K562 (cell line): ENCODE measurements around the gene PRKAG2. TPM values are rescaled to one million over a fixed set of nuclear protein-coding genes. Genes with fewer than 3 reads are reported as not detected.

ENCODE experiments used
- ATAC-seq: fragments of 200-7000 bp; cut with Tn5 transposase; 3 replicates; pipeline ENCODE4 v1.9.1; 2020; ENCODE audit warnings: moderate library complexity
- BruUV-seq: library from RNA; stranded (reverse); fragments of 400-500 nt; replicated peaks from 2 replicates; lab custom pipeline; 2021; lab: Mats Ljungman, UMichigan
- CTCF ChIA-PET: fragments of 300-600 bp; formaldehyde crosslinking; extraction: SDS; loops from one replicate; lab custom pipeline; 2021; ENCODE audit warnings: low intra/inter-chr PET ratio; lab: Yijun Ruan, JAX
- POLR2A ChIA-PET: fragments of 300-600, 350-650 bp; sonication (Branson Sonifier 250); formaldehyde crosslinking; extraction: SDS; loops from one replicate; lab custom pipeline; 2021; ENCODE audit warnings: antibody characterized with exemption, inconsistent platforms; lab: Yijun Ruan, JAX
- DNase-seq, 4 experiments: peaks; one replicate each; pipeline versions ENCODE4 v3.0.0 to v3.0.0-alpha.2; 2011 to 2018; ENCODE audit warnings: low spot score in 3 of 4, mixed read lengths in 3 of 4; ENCODE audit errors: extremely low read depth in 1 of 4
- FAIRE-seq: peaks from 2 replicates; lab custom pipeline; 2011; peaks lifted over from hg19 to GRCh38; lab: Jason Lieb, UNC
- H2AFZ ChIP-seq: 2 replicates; pipeline ENCODE4 v1.6.0; 2011; ENCODE audit warnings: low read depth, low read length, control low read depth, inconsistent platforms
- H3K27ac ChIP-seq: fragments of 200-600 bp; 3 replicates; pipeline ENCODE4 v1.8.0; 2011; ENCODE audit warnings: low read depth, mild to moderate bottlenecking, control low read depth, inconsistent platforms, low read length, moderate library complexity, mixed read lengths; ENCODE audit errors: extremely low read depth
- H3K27me3 ChIP-seq, 2 experiments: fragments of 300-600 bp in 1 of 2; 2 replicates in 1 of 2; 3 replicates in 1 of 2; pipeline versions ENCODE4 v1.6.0 to v1.8.0; 2011; ENCODE audit warnings: inconsistent platforms in 2 of 2, low read length in 2 of 2, mild to moderate bottlenecking in 1 of 2, mixed read lengths in 1 of 2, moderate library complexity in 1 of 2; ENCODE audit not compliant: control insufficient read depth in 2 of 2, insufficient read depth in 2 of 2
- H3K36me3 ChIP-seq: fragments of 300-600 bp; 3 replicates; pipeline ENCODE4 v1.8.0; 2011; ENCODE audit warnings: mild to moderate bottlenecking, low read length, inconsistent platforms; ENCODE audit not compliant: control insufficient read depth, insufficient read depth
- H3K4me1 ChIP-seq, 2 experiments: fragments of 200-600 bp in 1 of 2; replicated peaks in 1 of 2; 2 replicates in 1 of 2; 3 replicates in 1 of 2; pipeline versions ENCODE4 v1.5.1 to v1.8.0; 2011; ENCODE audit warnings: inconsistent platforms in 2 of 2, low read length in 2 of 2, mild to moderate bottlenecking in 1 of 2, mixed read lengths in 1 of 2, moderate library complexity in 1 of 2; ENCODE audit not compliant: control insufficient read depth in 2 of 2, insufficient read depth in 2 of 2
- H3K4me2 ChIP-seq: 2 replicates; pipeline ENCODE4 v1.6.1; 2011; ENCODE audit warnings: low read length, control low read depth, inconsistent platforms, mixed read lengths; ENCODE audit not compliant: insufficient read depth
- H3K4me3 ChIP-seq: fragments of 200-600 bp; sonication (generic), shearing (Covaris generic); 2 replicates; pipeline ENCODE4 v1.5.1; 2016; ENCODE audit warnings: control low read depth, inconsistent platforms
- H3K79me2 ChIP-seq: fragments of 200-600 bp; 3 replicates; pipeline ENCODE4 v1.8.0; 2011; ENCODE audit warnings: low read length, inconsistent platforms; ENCODE audit not compliant: control insufficient read depth, insufficient read depth
- H3K9ac ChIP-seq, 2 experiments: 2 replicates each; pipeline versions ENCODE4 v1.6.0 to v1.6.1; 2011; ENCODE audit warnings: low read depth in 2 of 2, low read length in 2 of 2, control low read depth in 1 of 2, inconsistent platforms in 1 of 2, mild to moderate bottlenecking in 1 of 2, mixed read lengths in 1 of 2; ENCODE audit not compliant: insufficient read depth in 1 of 2
- H3K9me1 ChIP-seq: one replicate; pipeline ENCODE4 v1.6.0; 2011; ENCODE audit warnings: inconsistent platforms, mild to moderate bottlenecking, low read length, moderate library complexity; ENCODE audit not compliant: control insufficient read depth, insufficient read depth
- H3K9me3 ChIP-seq: replicated peaks from 2 replicates; pipeline ENCODE4 v1.5.1; 2011; ENCODE audit warnings: low read depth, low read length, inconsistent platforms; ENCODE audit not compliant: control insufficient read depth, insufficient read depth
- H4K20me1 ChIP-seq: replicated peaks from 2 replicates; pipeline ENCODE4 v1.6.1; 2011; ENCODE audit warnings: low read length, inconsistent platforms, mixed read lengths; ENCODE audit not compliant: control insufficient read depth, insufficient read depth
- ATF1 ChIP-seq, 2 experiments: fragments of 450-650 bp in 1 of 2; IDR thresholded peaks; 2 replicates each; pipeline ENCODE4 v1.6.1; 2016; ENCODE audit warnings: missing compliant biosample characterization in 1 of 2, missing genetic modification characterization in 1 of 2
- BDP1 ChIP-seq: IDR thresholded peaks from 3 replicates; pipeline ENCODE4 v1.6.1; 2011; ENCODE audit not compliant: insufficient read length, insufficient read depth
- DACH1 ChIP-seq: fragments of 450-650 bp; IDR thresholded peaks from 2 replicates; pipeline ENCODE4 v1.6.1; 2018; ENCODE audit not compliant: partially characterized antibody
- ESRRA ChIP-seq: fragments of 450-650 bp; IDR thresholded peaks from 2 replicates; pipeline ENCODE4 v1.6.1; 2014; ENCODE audit warnings: low read depth, mild to moderate bottlenecking, moderate library complexity, borderline replicate concordance
- FOS ChIP-seq: IDR thresholded peaks from 3 replicates; pipeline ENCODE4 v1.6.1; 2011; ENCODE audit not compliant: insufficient read length; ENCODE audit errors: extremely low read depth
- NR2F6 ChIP-seq: fragments of 450-650 bp; formaldehyde crosslinking; IDR thresholded peaks from 2 replicates; pipeline ENCODE4 v1.4.0; 2020; ENCODE audit warnings: mild to moderate bottlenecking
- RREB1 ChIP-seq: fragments of 250-450 bp; sonication (Bioruptor Pico); IDR thresholded peaks from 2 replicates; pipeline ENCODE4 v1.4.0; 2020
- SIRT6 ChIP-seq: IDR thresholded peaks from one replicate; pipeline ENCODE4 v1.6.1; 2012; ENCODE audit warnings: low read depth, mild to moderate bottlenecking, control low read depth, inconsistent platforms, low read length, moderate library complexity
- ZBTB12 ChIP-seq: fragments of 250-450 bp; sonication (Bioruptor Pico); IDR thresholded peaks from 2 replicates; pipeline ENCODE4 v1.4.0; 2020
- ZBTB17 ChIP-seq: fragments of 450-650 bp; formaldehyde crosslinking; IDR thresholded peaks from 2 replicates; pipeline ENCODE4 v1.4.0; 2020; ENCODE audit warnings: mild to moderate bottlenecking
- ZNF274 ChIP-seq: IDR thresholded peaks from 2 replicates; pipeline ENCODE4 v1.6.1; 2011; ENCODE audit warnings: low read depth, mild to moderate bottlenecking, low read length, moderate library complexity, borderline replicate concordance
- ZNF398 ChIP-seq: fragments of 250-450 bp; sonication (Bioruptor Pico); IDR thresholded peaks from 2 replicates; pipeline ENCODE4 v1.8.0; 2021; ENCODE audit warnings: moderate library complexity, mild to moderate bottlenecking, inconsistent platforms
- ZNF436 ChIP-seq: fragments of 250-450, 450-650 bp; sonication (Bioruptor Pico); formaldehyde crosslinking; IDR thresholded peaks from 2 replicates; pipeline ENCODE4 v1.7.0; 2020; ENCODE audit warnings: mild to moderate bottlenecking
- WGBS: fragments of 100-300 bp; shearing (Covaris generic); methylation state at CpG from one replicate; pipeline ENCODE4 v1.1.6; 2016; ENCODE audit warnings: low coverage, mixed read lengths; ENCODE audit not compliant: insufficient coverage; ENCODE audit errors: missing lambda C conversion rate; 5-methylcytosine and 5-hydroxymethylcytosine counted together
- in situ Hi-C: fragments of 300-500 bp; cut with MboI; formaldehyde crosslinking; loops from 4 replicates; pipeline ENCODE4 v1.15.0; 2018; ENCODE audit warnings: inconsistent platforms, mixed read lengths
- intact Hi-C: fragments of 100-400 bp; cut with micrococcal nuclease; formaldehyde crosslinking; loops from 2 replicates; pipeline ENCODE4 v1.14.2; 2022
- polyA plus RNA-seq, 8 experiments: library from polyadenylated mRNA; depleted of rRNA in 4 of 8; stranded (reverse) in 5 of 8; unstranded in 3 of 8; fragments of >200 nt; fragmentation: Nextera tagmentation in 2 of 8; fragmentation: Illumina TruSeq in 1 of 8; extraction: Ambion mirVana in 2 of 8; extraction: Trizol in 1 of 8; gene quantifications; 2 replicates each; pipeline versions ENCODE4 v1.2.1 to v1.2.3, GENCODE V29; 2011 to 2014; ENCODE audit warnings: inconsistent platforms in 1 of 8, missing spikeins in 1 of 8
- total RNA-seq, 7 experiments: library from RNA; depleted of rRNA in 6 of 7; stranded (reverse); fragments of >200 nt in 6 of 7; fragmentation: Illumina TruSeq in 2 of 7; extraction: Trizol in 2 of 7; gene quantifications; 2 replicates each; pipeline versions ENCODE4 v1.2.1 to v1.2.3, GENCODE V29; 2011 to 2021; ENCODE audit warnings: low replicate concordance in 1 of 7

Gene PRKAG2
- total and polyA plus RNA-seq, 9 of the 15 experiments (the other 6 are each of a cell fraction or from before 2014, with no cell fraction given) = 0.99 to 5.6 (median 3.3) TPM

GRCh38 chr7:151647874-151648273, 229.0 kb downstream of the PRKAG2 start (continued):
- no peak for TF ChIP-seq RREB1 (CRISPR knock-in tag)
- no peak for TF ChIP-seq ZNF436 (CRISPR knock-in tag)
- TF ChIP-seq BDP1 = no peak
- no peak for TF ChIP-seq FOS

- ChIA-PET POLR2A (interaction anchor here (0.7 to 1.0 kb wide), 2 partner anchors 9 to 10 kb away, joined by 3 to 4 read pairs; no protein-coding TSS in a partner anchor), CTCF (no interaction called here)
- FAIRE-seq (no peak), ATAC-seq (no peak), DNase-seq (no peak)
- BruUV-seq = no TSS peak
- Histone ChIP-seq H2AFZ (no peak overlapping the region), H3K27me3 (peaks cover 34 to 47% of the 10 kb centered on the region in 2 experiments), H3K36me3 (no peaks in the 10 kb centered on the region), H3K79me2 (no peaks in the 10 kb centered on the region), H3K9ac (no peak overlapping the region), H3K4me1 (no peaks in the 10 kb centered on the region), H3K27ac (no peak overlapping the region), H3K9me1 (no peaks in the 10 kb centered on the region), H4K20me1 (no peaks in the 10 kb centered on the region), H3K4me2 (no peak overlapping the region), H3K4me3 (no peak overlapping the region), H3K9me3 (no peaks in the 10 kb centered on the region)
- intact Hi-C loops (no loop called here), in situ Hi-C loops (no loop called here)
- 1% methylated on average over 5 of the region's 5 CpGs for WGBS
- TF ChIP-seq ESRRA = no peak
- TF ChIP-seq ZNF398 (CRISPR knock-in tag) = no peak
- no peak for TF ChIP-seq NR2F6 (CRISPR knock-in tag)
- no peak for TF ChIP-seq ATF1 (CRISPR knock-in tag; IDR thresholded peaks at IDR 0.05)
- TF ChIP-seq ATF1 (tag; IDR thresholded peaks at IDR 0.05) = no peak
- TF ChIP-seq SIRT6 = no peak
- no peak for TF ChIP-seq ZBTB17
- no peak for TF ChIP-seq ZNF274
- no peak for TF ChIP-seq ZBTB12 (CRISPR knock-in tag)
- no peak for TF ChIP-seq DACH1
These were observed 229.9 kb downstream of the PRKAG2 start for GRCh38 chr7:151647006-151647405.
